Trophoblast cell (in vitro differentiated cells and primary cell): ENCODE data around the gene TTL.

ENCODE experiments used
- DNase-seq, 2 donors: peaks; one replicate each; pipeline ENCODE4 v3.0.0-alpha.2; 2016
- H2AFZ ChIP-seq: 2 replicates; pipeline ENCODE4 v1.6.1; 2013; ENCODE audit warnings: low read length, moderate library complexity, mild to moderate bottlenecking; ENCODE audit not compliant: insufficient read depth, poor library complexity
- H2AK5ac ChIP-seq: 2 replicates; pipeline ENCODE4 v1.6.1; 2013; ENCODE audit warnings: mild to moderate bottlenecking, low read length
- H2BK120ac ChIP-seq: 2 replicates; pipeline ENCODE4 v1.6.1; 2013; ENCODE audit warnings: low read length, mild to moderate bottlenecking, moderate library complexity; ENCODE audit not compliant: insufficient read depth, poor library complexity
- H2BK12ac ChIP-seq: 2 replicates; pipeline ENCODE4 v1.6.1; 2013; ENCODE audit warnings: mild to moderate bottlenecking, low read length, moderate library complexity
- H2BK5ac ChIP-seq: 2 replicates; pipeline ENCODE4 v1.6.1; 2013; ENCODE audit warnings: low read length, low read depth, moderate library complexity, mild to moderate bottlenecking; ENCODE audit not compliant: poor library complexity
- H3K14ac ChIP-seq: 2 replicates; pipeline ENCODE4 v1.6.1; 2013; ENCODE audit warnings: mild to moderate bottlenecking, low read length
- H3K18ac ChIP-seq: 2 replicates; pipeline ENCODE4 v1.6.1; 2013; ENCODE audit warnings: mild to moderate bottlenecking, low read length
- H3K23ac ChIP-seq: 2 replicates; pipeline ENCODE4 v1.6.1; 2013; ENCODE audit warnings: low read length
- H3K27ac ChIP-seq: 2 replicates; pipeline ENCODE4 v1.5.1; 2013; ENCODE audit warnings: low read depth, mild to moderate bottlenecking, inconsistent platforms, low read length, moderate library complexity
- H3K27me3 ChIP-seq: 2 replicates; pipeline ENCODE4 v1.6.1; 2013; ENCODE audit warnings: inconsistent platforms, mild to moderate bottlenecking, low read length, moderate library complexity; ENCODE audit not compliant: insufficient read depth
- H3K36me3 ChIP-seq, 2 experiments: 1 replicate in 1 of 2; 2 replicates in 1 of 2; pipeline ENCODE4 v1.6.1; 2013; ENCODE audit warnings: low read length in 2 of 2, mild to moderate bottlenecking in 2 of 2, moderate library complexity in 1 of 2; ENCODE audit not compliant: insufficient read depth in 2 of 2, control insufficient read depth in 1 of 2
- H3K4ac ChIP-seq: 2 replicates; pipeline ENCODE4 v1.6.1; 2013; ENCODE audit warnings: low read depth, mild to moderate bottlenecking, low read length, moderate library complexity
- H3K4me1 ChIP-seq, 2 experiments: 1 replicate in 1 of 2; 2 replicates in 1 of 2; pipeline ENCODE4 v1.6.1; 2013; ENCODE audit warnings: low read length in 2 of 2, mild to moderate bottlenecking in 2 of 2, moderate library complexity in 1 of 2; ENCODE audit not compliant: insufficient read depth in 2 of 2, control insufficient read depth in 1 of 2
- H3K4me2 ChIP-seq: 2 replicates; pipeline ENCODE4 v1.6.1; 2013; ENCODE audit warnings: inconsistent platforms, mild to moderate bottlenecking, low read length, moderate library complexity
- H3K4me3 ChIP-seq: 2 replicates; pipeline ENCODE4 v1.5.1; 2013; ENCODE audit warnings: mild to moderate bottlenecking, low read depth, low read length, inconsistent platforms
- H3K79me1 ChIP-seq: one replicate; pipeline ENCODE4 v1.6.1; 2013; ENCODE audit warnings: low read length
- H3K79me2 ChIP-seq: 2 replicates; pipeline ENCODE4 v1.6.1; 2013; ENCODE audit warnings: low read length, mild to moderate bottlenecking; ENCODE audit not compliant: control insufficient read depth, insufficient read depth, poor library complexity
- H3K9ac ChIP-seq: 2 replicates; pipeline ENCODE4 v1.6.1; 2013; ENCODE audit warnings: mild to moderate bottlenecking, low read length
- H3K9me3 ChIP-seq: 2 replicates; pipeline ENCODE4 v1.6.1; 2013; ENCODE audit warnings: low read depth, mild to moderate bottlenecking, control low read depth, inconsistent platforms, low read length; ENCODE audit not compliant: insufficient read depth
- H4K12ac ChIP-seq: 2 replicates; pipeline ENCODE4 v1.6.1; 2013; ENCODE audit warnings: low read depth, mild to moderate bottlenecking, low read length, moderate library complexity
- H4K8ac ChIP-seq: 2 replicates; pipeline ENCODE4 v1.6.1; 2013; ENCODE audit warnings: low read depth, mild to moderate bottlenecking, low read length, moderate library complexity
- H4K91ac ChIP-seq: one replicate; pipeline ENCODE4 v1.6.1; 2013; ENCODE audit warnings: low read depth, mild to moderate bottlenecking, low read length, moderate library complexity
- WGBS: extraction: QIAGEN DNeasy Blood & Tissue Kit; methylation state at CpG from one replicate; pipeline ENCODE4 v1.1.7; 2013; ENCODE audit warnings: missing lambda C conversion rate; ENCODE audit not compliant: insufficient read length, insufficient coverage; ENCODE audit errors: extremely low coverage; 5-methylcytosine and 5-hydroxymethylcytosine counted together

The TTL gene

GRCh38 chr2:112572005-112572404 lies 90.0 kb downstream of the TTL start:
- H2BK12ac ChIP-seq: no peak overlapping the region
- peaks cover 7 to 34% of the 10 kb centered on the region in 2 experiments for H3K36me3 ChIP-seq
- H3K79me2 ChIP-seq: no peaks in the 10 kb centered on the region
- no peak for DNase-seq
- H3K4me1 ChIP-seq: no peaks in the 10 kb centered on the region
- no peaks in the 10 kb centered on the region for H3K79me1 ChIP-seq
- no peak overlapping the region for H2BK120ac ChIP-seq
- no peak overlapping the region for H3K27ac ChIP-seq
- no peak overlapping the region for H4K8ac ChIP-seq
- H4K12ac ChIP-seq: no peak overlapping the region
- no peak overlapping the region for H2AFZ ChIP-seq
- H3K27me3 ChIP-seq: no peaks in the 10 kb centered on the region
- no peak overlapping the region for H3K4me2 ChIP-seq
- H2BK5ac ChIP-seq: no peak overlapping the region
- H3K9me3 ChIP-seq: no peaks in the 10 kb centered on the region
- no peak overlapping the region for H3K4me3 ChIP-seq
- H3K4ac ChIP-seq: no peak overlapping the region
- no peak overlapping the region for H3K23ac ChIP-seq
- H3K9ac ChIP-seq: no peak overlapping the region
- H3K18ac ChIP-seq: no peak overlapping the region
- no CpG with 5 or more reads among the region's 7 CpGs for WGBS
- H4K91ac ChIP-seq: no peak overlapping the region
- no peak overlapping the region for H2AK5ac ChIP-seq
- no peak overlapping the region for H3K14ac ChIP-seq

GRCh38 chr2:112577756-112578155 lies 95.8 kb downstream of the TTL start:
- Histone ChIP-seq H3K9ac (no peak overlapping the region), H3K27ac (no peak overlapping the region), H3K18ac (no peak overlapping the region), H3K4me2 (no peak overlapping the region), H3K4ac (no peak overlapping the region), H3K4me1 (no peaks in the 10 kb centered on the region), H3K23ac (no peak overlapping the region), H3K79me2 (no peaks in the 10 kb centered on the region), H2BK120ac (no peak overlapping the region), H4K12ac (no peak overlapping the region), H2BK5ac (no peak overlapping the region), H2BK12ac (no peak overlapping the region), H4K91ac (no peak overlapping the region), H2AFZ (no peak overlapping the region), H3K4me3 (no peak overlapping the region), H3K9me3 (no peaks in the 10 kb centered on the region), H3K14ac (no peak overlapping the region), H2AK5ac (no peak overlapping the region), H3K79me1 (no peaks in the 10 kb centered on the region), H3K36me3 (peaks cover 8 to 18% of the 10 kb centered on the region in 2 experiments), H3K27me3 (no peaks in the 10 kb centered on the region), H4K8ac (no peak overlapping the region)
- no CpG with 5 or more reads among the region's 5 CpGs for WGBS
- peak in 1 of 2 donors; percentile 32 for DNase-seq

- H3K79me2 ChIP-seq: peaks cover 4% of the 10 kb centered on the region
- H3K14ac ChIP-seq: no peak overlapping the region
- no peak overlapping the region for H2AFZ ChIP-seq
- H3K9me3 ChIP-seq: no peaks in the 10 kb centered on the region
- H3K27ac ChIP-seq: no peak overlapping the region
- DNase-seq: peak in 1 of 2 donors; percentile 62
- H2AK5ac ChIP-seq: no peak overlapping the region
- H2BK120ac ChIP-seq: no peak overlapping the region
- H4K12ac ChIP-seq: no peak overlapping the region
- H4K8ac ChIP-seq: no peak overlapping the region
- H2BK12ac ChIP-seq: no peak overlapping the region
- no peak overlapping the region for H3K18ac ChIP-seq
- no peaks in the 10 kb centered on the region for H3K27me3 ChIP-seq
- no peak overlapping the region for H3K4ac ChIP-seq
- no peak overlapping the region for H3K4me3 ChIP-seq
- H3K4me1 ChIP-seq: peaks cover 4 to 7% of the 10 kb centered on the region in 2 experiments
- no peak overlapping the region for H3K9ac ChIP-seq
- no peak overlapping the region for H4K91ac ChIP-seq
- H3K4me2 ChIP-seq: no peak overlapping the region
- no peak overlapping the region for H3K23ac ChIP-seq
- peaks cover 4% of the 10 kb centered on the region for H3K79me1 ChIP-seq
- peaks cover 6 to 10% of the 10 kb centered on the region in 2 experiments for H3K36me3 ChIP-seq
- no peak overlapping the region for H2BK5ac ChIP-seq
Measured at GRCh38 chr2:112579241-112579640, 97.3 kb downstream of the TTL start.

- DNase-seq: no peak
- H3K23ac ChIP-seq: no peak overlapping the region
- H3K27ac ChIP-seq: no peak overlapping the region
- no peaks in the 10 kb centered on the region for H3K9me3 ChIP-seq
- no peak overlapping the region for H4K12ac ChIP-seq
- no peak overlapping the region for H2BK12ac ChIP-seq
- H2BK5ac ChIP-seq: no peak overlapping the region
- H3K27me3 ChIP-seq: no peaks in the 10 kb centered on the region
- H3K4me3 ChIP-seq: no peak overlapping the region
- no peak overlapping the region for H2BK120ac ChIP-seq
- no peak overlapping the region for H3K14ac ChIP-seq
- peaks cover 6 to 9% of the 10 kb centered on the region in 2 experiments for H3K4me1 ChIP-seq
- no peak overlapping the region for H2AK5ac ChIP-seq
- no peak overlapping the region for H3K4me2 ChIP-seq
- no peak overlapping the region for H3K4ac ChIP-seq
- H3K36me3 ChIP-seq: peaks cover 6% of the 10 kb centered on the region in 2 experiments
- WGBS: no CpG with 5 or more reads among the region's 7 CpGs
- H4K91ac ChIP-seq: no peak overlapping the region
- H3K79me2 ChIP-seq: peaks cover 10% of the 10 kb centered on the region
- peaks cover 12% of the 10 kb centered on the region for H3K79me1 ChIP-seq
- no peak overlapping the region for H3K9ac ChIP-seq
- no peak overlapping the region for H3K18ac ChIP-seq
- H4K8ac ChIP-seq: no peak overlapping the region
- no peak overlapping the region for H2AFZ ChIP-seq
Measured at GRCh38 chr2:112580084-112580483, 98.1 kb downstream of the TTL start.
